Kidney (tissue), 14 donors: ENCODE results near the gene IL12A. TPM values are rescaled to one million over a fixed set of nuclear protein-coding genes. Genes with fewer than 3 reads are reported as not detected.

ENCODE experiments used
- DNase-seq, 5 donors: peaks; one replicate each; pipeline ENCODE4 v3.0.0-alpha.2; 2013 to 2020
- FAIRE-seq: peaks from 2 replicates; lab custom pipeline; 2012; peaks lifted over from hg19 to GRCh38; lab: Jason Lieb, UNC
- H3K27ac ChIP-seq, 2 donors: one replicate each; pipeline ENCODE4 v1.7.0; 2013; ENCODE audit warnings: low read depth in 2 of 2, low read length in 2 of 2, inconsistent platforms in 1 of 2
- H3K27me3 ChIP-seq: one replicate; pipeline ENCODE4 v1.7.1; 2013; ENCODE audit warnings: low read length, inconsistent platforms; ENCODE audit not compliant: control insufficient read depth, insufficient read depth
- H3K36me3 ChIP-seq, 3 donors: one replicate each; pipeline versions ENCODE4 v1.7.0 to v1.7.1; 2013; ENCODE audit warnings: low read length in 3 of 3, control low read depth in 1 of 3, inconsistent platforms in 1 of 3; ENCODE audit not compliant: insufficient read depth in 3 of 3, control insufficient read depth in 2 of 3
- H3K4me1 ChIP-seq, 3 donors: one replicate each; pipeline versions ENCODE4 v1.7.0 to v1.7.1; 2013; ENCODE audit warnings: low read length in 3 of 3, inconsistent platforms in 1 of 3, low read depth in 1 of 3; ENCODE audit not compliant: control insufficient read depth in 2 of 3, insufficient read depth in 2 of 3
- H3K4me3 ChIP-seq, 3 donors: one replicate each; pipeline versions ENCODE4 v1.7.0 to v1.8.1; 2013; ENCODE audit warnings: low read length in 3 of 3, control low read depth in 1 of 3, inconsistent platforms in 1 of 3
- H3K9ac ChIP-seq, 3 donors: one replicate each; pipeline versions ENCODE4 v1.7.0 to v1.7.1; 2013; ENCODE audit warnings: low read length in 3 of 3, control low read depth in 1 of 3, inconsistent platforms in 1 of 3
- H3K9me3 ChIP-seq, 3 donors: one replicate each; pipeline versions ENCODE4 v1.7.0 to v1.7.1; 2013; ENCODE audit warnings: low read length in 3 of 3, control low read depth in 1 of 3, inconsistent platforms in 1 of 3; ENCODE audit not compliant: control insufficient read depth in 2 of 3, insufficient read depth in 1 of 3
- CTCF ChIP-seq: IDR thresholded peaks from 3 replicates; pipeline ENCODE4 v1.5.1; 2012; ENCODE audit warnings: mild to moderate bottlenecking, moderate library complexity, borderline replicate concordance; ENCODE audit not compliant: insufficient read depth; ENCODE audit errors: extremely low read depth
- intact Hi-C: fragments of 100-400 bp; cut with DNase I; formaldehyde crosslinking; loops from one replicate; pipeline ENCODE4 v1.11.1; 2022
- polyA plus RNA-seq: library from polyadenylated mRNA; stranded (reverse); fragments of 350-450 nt; fragmentation: Illumina TruSeq; extraction: RNeasy Lipid Tissue Mini Kit (QIAGEN cat#74804); gene quantifications from one replicate; pipeline ENCODE4 v1.2.3, GENCODE V29; 2014; ENCODE audit warnings: low read depth, low replicate concordance; ENCODE audit not compliant: insufficient read depth
- total RNA-seq: library from RNA; stranded (reverse); fragmentation: NEBNext Ultra II Directional; extraction: Animal tissue kit (Norgen Biotek cat#: 25700); gene quantifications from one replicate; pipeline ENCODE4 v1.2.1, GENCODE V29; 2021
- donor health status: control.
- donor health status: control.
- donor health status: control.
- donor health status: control.
- donor health status: control.
- donor health status: DM: yes; HTN: yes; CAD: no.
- donor health status: Normal renal cell carcinoma (clear cell type).

Gene IL12A
- total and polyA plus RNA-seq, 2 donors from 2014 or later, result 0.22 TPM; not detected in 1

GRCh38 chr3:160020057-160020711 lies 31.5 kb downstream of the IL12A start:
- H3K4me1 ChIP-seq, result no peaks in the 10 kb centered on the region
- no peaks in the 10 kb centered on the region for H3K36me3 ChIP-seq
- H3K9me3 ChIP-seq, result no peaks in the 10 kb centered on the region
- intact Hi-C loops, result no loop called here
- no peak for TF ChIP-seq CTCF
- no peak overlapping the region for H3K4me3 ChIP-seq
- FAIRE-seq, result no peak
- DNase-seq, result no peak
- no peaks in the 10 kb centered on the region for H3K27me3 ChIP-seq
- no peak overlapping the region for H3K27ac ChIP-seq
- no peak overlapping the region for H3K9ac ChIP-seq

- H3K9ac ChIP-seq, result no peak overlapping the region
- no peak for TF ChIP-seq CTCF
- DNase-seq, result no peak
Observed at GRCh38 chr3:160022068-160022467, 33.4 kb downstream of the IL12A start.

GRCh38 chr3:160023476-160023875 lies 34.8 kb downstream of the IL12A start:
- no peak overlapping the region for H3K9ac ChIP-seq
- no peaks in the 10 kb centered on the region for H3K27me3 ChIP-seq
- intact Hi-C loops, result no loop called here
- FAIRE-seq (no peak), DNase-seq (no peak)
- no peak overlapping the region for H3K27ac ChIP-seq
- H3K36me3 ChIP-seq, result no peaks in the 10 kb centered on the region
- no peak overlapping the region for H3K4me3 ChIP-seq
- no peaks in the 10 kb centered on the region for H3K9me3 ChIP-seq
- no peak for TF ChIP-seq CTCF
- no peaks in the 10 kb centered on the region for H3K4me1 ChIP-seq

More at GRCh38 chr3:160022068-160022467, 33.4 kb downstream of the IL12A start:
- H3K27me3 ChIP-seq, result no peaks in the 10 kb centered on the region
- no peaks in the 10 kb centered on the region for H3K4me1 ChIP-seq
- H3K4me3 ChIP-seq, result no peak overlapping the region
- H3K36me3 ChIP-seq, result no peaks in the 10 kb centered on the region
- H3K27ac ChIP-seq, result no peak overlapping the region
- FAIRE-seq, result no peak
- intact Hi-C loops, result no loop called here
- H3K9me3 ChIP-seq, result no peaks in the 10 kb centered on the region
